Ishikawa (cell line): ENCODE data around the gene GLO1.

Experiments used
- CEBPB ChIP-seq: IDR thresholded peaks from 2 replicates; pipeline ENCODE4 v1.6.1; 2012
- CREB1 ChIP-seq: IDR thresholded peaks from 2 replicates; pipeline ENCODE4 v1.6.1; 2012; ENCODE audit warnings: low read depth
- EGR1 ChIP-seq: IDR thresholded peaks from 2 replicates; pipeline ENCODE4 v1.6.1; 2012
- EP300 ChIP-seq: IDR thresholded peaks from 2 replicates; pipeline ENCODE4 v1.6.1; 2012; ENCODE audit warnings: borderline replicate concordance
- FOXM1 ChIP-seq: IDR thresholded peaks from 2 replicates; pipeline ENCODE4 v1.6.1; 2012; ENCODE audit warnings: low read depth, borderline replicate concordance
- NFIC ChIP-seq: IDR thresholded peaks from 2 replicates; pipeline ENCODE4 v1.6.1; 2012
- RAD21 ChIP-seq: IDR thresholded peaks from 2 replicates; pipeline ENCODE4 v1.6.1; 2012; ENCODE audit warnings: low read depth
- TAF1 ChIP-seq: IDR thresholded peaks from 2 replicates; pipeline ENCODE4 v1.6.1; 2012; ENCODE audit warnings: low read depth, mild to moderate bottlenecking
- TCF12 ChIP-seq: IDR thresholded peaks from 2 replicates; pipeline ENCODE4 v1.6.1; 2012; ENCODE audit warnings: low read depth
- TEAD4 ChIP-seq: IDR thresholded peaks from 2 replicates; pipeline ENCODE4 v1.6.1; 2012
- YY1 ChIP-seq: IDR thresholded peaks from 2 replicates; pipeline ENCODE4 v1.6.1; 2012; ENCODE audit warnings: low read depth
- ZBTB7A ChIP-seq: IDR thresholded peaks from 2 replicates; pipeline ENCODE4 v1.6.1; 2012; ENCODE audit warnings: low read depth
- TF ChIP-seq, protein P1 (sequence below): IDR thresholded peaks from 2 replicates; pipeline ENCODE4 v1.6.1; 2012
- TF ChIP-seq, protein P2 (sequence below): IDR thresholded peaks from 2 replicates; pipeline ENCODE4 v1.6.1; 2012; ENCODE audit warnings: low read depth, mild to moderate bottlenecking
- TF ChIP-seq, protein P3 (sequence below): IDR thresholded peaks from 2 replicates; pipeline ENCODE4 v1.6.1; 2012

The GLO1 gene

DNA sequence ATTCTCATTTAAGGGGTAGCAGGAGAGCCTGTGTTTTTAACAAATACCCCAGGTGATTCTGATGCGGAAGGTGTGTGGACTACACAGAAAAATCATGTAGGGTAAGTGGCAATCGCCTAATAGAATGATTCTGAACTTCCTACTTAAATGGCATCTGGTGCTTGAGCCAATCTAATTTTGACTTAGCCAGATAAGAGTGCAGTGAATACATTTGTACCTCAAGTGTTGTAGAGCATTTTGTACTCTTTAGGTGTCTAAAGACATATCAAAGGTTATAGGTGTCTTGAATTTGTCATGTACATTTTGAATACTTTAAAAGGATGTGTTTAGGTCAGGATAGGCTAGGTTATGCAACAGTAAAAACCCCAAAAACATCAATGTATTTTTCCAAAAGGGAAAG lies 53.2 kb downstream of the GLO1 start:
- TF ChIP-seq EP300, result no peak

DNA sequence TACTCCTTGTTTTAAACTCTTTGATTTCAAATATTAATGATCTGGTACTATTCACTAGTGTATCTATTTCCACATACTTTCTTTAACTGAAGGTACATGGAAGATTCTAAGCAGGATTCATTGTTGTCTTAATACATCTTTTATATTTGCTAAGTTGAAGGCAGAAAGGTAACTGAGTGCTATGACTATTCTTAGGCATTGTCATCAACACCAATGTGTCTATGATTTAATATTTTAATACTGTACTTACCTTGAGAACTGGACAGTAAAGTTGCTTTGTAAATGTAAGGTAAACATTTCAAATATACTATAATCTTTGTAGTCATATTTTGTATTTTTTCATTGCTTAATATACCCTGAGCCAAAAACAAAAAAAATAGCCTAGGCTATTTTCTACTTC lies 54.3 kb downstream of the GLO1 start:
- TF ChIP-seq NFIC, result no peak
- TF ChIP-seq, protein P1, sequence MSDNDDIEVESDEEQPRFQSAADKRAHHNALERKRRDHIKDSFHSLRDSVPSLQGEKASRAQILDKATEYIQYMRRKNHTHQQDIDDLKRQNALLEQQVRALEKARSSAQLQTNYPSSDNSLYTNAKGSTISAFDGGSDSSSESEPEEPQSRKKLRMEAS, result no peak
- TF ChIP-seq FOXM1, result no peak
- no peak for TF ChIP-seq CEBPB
- TF ChIP-seq YY1, result no peak
- TF ChIP-seq TAF1, result no peak
- TF ChIP-seq, protein P2, sequence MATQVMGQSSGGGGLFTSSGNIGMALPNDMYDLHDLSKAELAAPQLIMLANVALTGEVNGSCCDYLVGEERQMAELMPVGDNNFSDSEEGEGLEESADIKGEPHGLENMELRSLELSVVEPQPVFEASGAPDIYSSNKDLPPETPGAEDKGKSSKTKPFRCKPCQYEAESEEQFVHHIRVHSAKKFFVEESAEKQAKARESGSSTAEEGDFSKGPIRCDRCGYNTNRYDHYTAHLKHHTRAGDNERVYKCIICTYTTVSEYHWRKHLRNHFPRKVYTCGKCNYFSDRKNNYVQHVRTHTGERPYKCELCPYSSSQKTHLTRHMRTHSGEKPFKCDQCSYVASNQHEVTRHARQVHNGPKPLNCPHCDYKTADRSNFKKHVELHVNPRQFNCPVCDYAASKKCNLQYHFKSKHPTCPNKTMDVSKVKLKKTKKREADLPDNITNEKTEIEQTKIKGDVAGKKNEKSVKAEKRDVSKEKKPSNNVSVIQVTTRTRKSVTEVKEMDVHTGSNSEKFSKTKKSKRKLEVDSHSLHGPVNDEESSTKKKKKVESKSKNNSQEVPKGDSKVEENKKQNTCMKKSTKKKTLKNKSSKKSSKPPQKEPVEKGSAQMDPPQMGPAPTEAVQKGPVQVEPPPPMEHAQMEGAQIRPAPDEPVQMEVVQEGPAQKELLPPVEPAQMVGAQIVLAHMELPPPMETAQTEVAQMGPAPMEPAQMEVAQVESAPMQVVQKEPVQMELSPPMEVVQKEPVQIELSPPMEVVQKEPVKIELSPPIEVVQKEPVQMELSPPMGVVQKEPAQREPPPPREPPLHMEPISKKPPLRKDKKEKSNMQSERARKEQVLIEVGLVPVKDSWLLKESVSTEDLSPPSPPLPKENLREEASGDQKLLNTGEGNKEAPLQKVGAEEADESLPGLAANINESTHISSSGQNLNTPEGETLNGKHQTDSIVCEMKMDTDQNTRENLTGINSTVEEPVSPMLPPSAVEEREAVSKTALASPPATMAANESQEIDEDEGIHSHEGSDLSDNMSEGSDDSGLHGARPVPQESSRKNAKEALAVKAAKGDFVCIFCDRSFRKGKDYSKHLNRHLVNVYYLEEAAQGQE, result no peak
- no peak for TF ChIP-seq TEAD4
- TF ChIP-seq CREB1, result no peak
- no peak for TF ChIP-seq EGR1
- no peak for TF ChIP-seq RAD21
- no peak for TF ChIP-seq TCF12
- TF ChIP-seq ZBTB7A, result no peak
- no peak for TF ChIP-seq EP300
- TF ChIP-seq, protein P3, sequence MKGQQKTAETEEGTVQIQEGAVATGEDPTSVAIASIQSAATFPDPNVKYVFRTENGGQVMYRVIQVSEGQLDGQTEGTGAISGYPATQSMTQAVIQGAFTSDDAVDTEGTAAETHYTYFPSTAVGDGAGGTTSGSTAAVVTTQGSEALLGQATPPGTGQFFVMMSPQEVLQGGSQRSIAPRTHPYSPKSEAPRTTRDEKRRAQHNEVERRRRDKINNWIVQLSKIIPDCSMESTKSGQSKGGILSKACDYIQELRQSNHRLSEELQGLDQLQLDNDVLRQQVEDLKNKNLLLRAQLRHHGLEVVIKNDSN, result no peak

DNA sequence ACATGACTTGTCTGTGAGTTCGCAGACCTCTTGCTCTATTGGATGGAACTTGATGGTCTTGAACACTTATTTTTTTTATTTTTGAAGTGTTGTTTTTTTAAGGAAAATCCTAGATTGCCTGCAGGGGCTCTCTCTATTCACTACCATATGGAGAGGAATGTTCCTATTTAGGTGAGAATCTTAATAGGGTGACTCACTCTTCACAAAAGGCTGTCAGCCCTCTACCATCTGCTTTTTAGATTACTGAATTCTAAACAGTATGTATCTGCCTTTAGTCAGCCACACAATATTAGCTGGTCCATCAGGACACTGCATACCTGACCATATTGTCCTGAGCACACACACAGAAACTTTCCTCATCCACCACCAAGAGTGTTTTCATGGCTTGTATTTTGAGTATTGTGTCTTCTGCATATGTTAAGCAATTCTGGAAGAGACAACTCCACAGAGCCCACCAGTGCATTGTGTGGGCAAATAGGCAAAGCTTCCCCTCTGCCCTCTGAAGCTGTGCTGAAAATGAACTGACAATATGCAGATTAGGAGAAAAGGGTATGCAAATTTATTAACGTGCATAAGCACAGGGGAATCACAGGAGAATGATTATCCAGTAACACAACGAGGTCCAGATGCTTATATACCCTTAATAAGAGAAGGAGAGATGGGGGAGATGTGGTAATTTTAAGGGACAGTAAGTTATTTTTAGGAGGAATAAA lies 56.6 kb downstream of the GLO1 start:
- no peak for TF ChIP-seq EP300
- TF ChIP-seq TAF1, result no peak

DNA sequence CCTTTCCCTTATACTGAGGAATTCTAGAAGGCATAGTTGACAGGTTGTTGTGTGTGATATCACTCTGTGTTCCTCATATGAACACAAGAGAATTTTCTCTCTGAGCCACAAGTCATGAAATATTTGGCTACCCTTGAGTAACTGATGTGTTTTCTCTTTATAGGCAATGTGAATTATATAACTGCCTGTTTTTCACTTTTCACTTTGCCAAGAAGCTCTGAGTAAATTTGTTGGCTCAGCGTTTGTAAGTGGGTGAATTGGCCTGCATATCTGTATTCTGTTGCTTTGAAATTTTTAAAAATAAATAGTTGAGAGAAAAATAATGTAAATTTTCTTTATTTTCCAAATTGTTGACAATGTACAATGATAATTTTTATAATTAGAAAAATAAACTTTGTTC lies 58.0 kb downstream of the GLO1 start:
- TF ChIP-seq RAD21 (no peak), TCF12 (no peak), ZBTB7A (no peak), NFIC (no peak), TAF1 (no peak), TEAD4 (no peak), EGR1 (no peak), FOXM1 (no peak), YY1 (no peak), EP300 (no peak), CEBPB (no peak), CREB1 (no peak)
- TF ChIP-seq, protein P2, result no peak
- TF ChIP-seq, protein P1, result no peak
- TF ChIP-seq, protein P3, result no peak

DNA sequence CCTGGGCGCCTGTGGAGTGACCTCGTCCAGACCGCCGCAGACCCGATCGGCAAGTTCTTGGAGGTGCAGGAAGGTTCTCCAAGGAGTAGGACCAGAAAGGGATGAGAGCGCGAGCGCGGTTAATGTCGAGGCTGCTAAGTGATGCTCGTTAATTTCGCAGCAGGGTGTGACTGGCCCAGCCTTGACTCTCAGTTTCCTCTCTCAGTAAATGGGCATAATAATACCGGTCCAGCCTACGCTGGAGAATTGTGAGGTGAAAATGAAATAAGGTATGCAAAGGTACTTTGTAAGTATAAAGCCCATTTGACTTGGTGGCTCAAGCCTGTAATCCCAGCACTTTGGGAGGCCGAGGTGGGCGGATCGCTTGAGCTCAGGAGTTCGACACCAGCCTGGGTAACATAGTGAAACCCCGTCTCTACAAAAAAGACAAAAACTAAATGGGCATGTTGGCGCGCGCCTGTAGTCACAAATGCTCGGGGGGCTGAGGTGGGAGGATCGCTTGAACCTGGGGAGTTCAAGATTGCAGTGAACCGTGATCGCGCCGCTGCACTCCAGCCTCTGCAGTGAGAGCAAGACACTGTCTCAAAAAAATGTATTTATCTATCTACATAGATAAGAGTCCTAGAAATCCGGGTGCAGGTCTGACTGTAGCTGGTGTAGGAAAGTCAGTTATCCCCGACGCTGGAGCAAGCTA lies 62.6 kb downstream of the GLO1 start:
- TF ChIP-seq, protein P1, result peak; percentile 40; the same call in 1 of the 2 replicates
- TF ChIP-seq ZBTB7A (no peak), TCF12 (0 out of 2 replicates have a peak, but pooled peaks have one; percentile 15)

DNA sequence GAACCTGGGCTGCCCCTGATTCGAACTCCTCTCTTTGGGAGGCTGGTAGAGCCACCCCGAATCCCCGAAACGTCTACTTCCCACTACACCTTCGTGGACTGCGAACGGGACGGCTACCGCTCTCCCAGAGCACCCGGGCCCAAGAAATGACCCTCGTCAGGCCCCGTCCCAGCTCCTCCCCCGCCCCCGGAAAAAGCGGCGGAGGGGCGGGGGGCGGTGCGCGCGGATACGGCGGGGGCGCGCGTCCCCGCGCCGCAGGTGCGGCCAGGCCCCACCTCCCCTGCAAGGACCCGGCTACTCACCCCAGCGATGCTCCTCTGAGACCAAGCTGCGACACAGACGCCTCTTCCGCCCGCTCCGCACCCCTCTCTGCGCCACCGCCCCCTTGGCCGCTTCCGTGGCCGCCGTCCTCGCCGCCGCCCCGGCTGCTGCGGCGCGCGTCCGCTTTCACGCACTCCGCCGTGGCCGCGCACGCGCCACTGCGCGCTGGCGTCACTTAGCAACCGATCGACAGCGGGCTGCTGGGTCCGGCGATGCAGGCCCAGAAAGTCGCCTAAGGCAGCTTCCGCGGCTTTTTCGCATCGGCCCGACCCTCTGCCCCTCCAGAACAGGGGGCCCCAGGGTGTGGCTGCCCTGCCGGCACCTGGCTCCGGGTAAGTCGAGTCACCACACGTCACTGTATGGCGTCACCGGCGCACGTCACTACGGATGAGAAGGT lies 63.3 kb downstream of the GLO1 start, which contains the start of gene BTBD9:
Gene BTBD9, minus strand, starts transcription at position 432 of the 718 bp plus-strand sequence.
- TF ChIP-seq YY1 (0 out of 2 replicates have a peak, but pooled peaks have one; percentile 24), CEBPB (no peak), EP300 (no peak), ZBTB7A (peak; percentile 81), RAD21 (no peak), EGR1 (peak; percentile 80), FOXM1 (no peak), TEAD4 (no peak), TCF12 (peak; percentile 40; the same call in 1 of the 2 replicates), CREB1 (peak; percentile 97), NFIC (no peak), TAF1 (0 out of 2 replicates have a peak, but pooled peaks have one; percentile 2)
- TF ChIP-seq, protein P2, result no peak
- TF ChIP-seq, protein P3, result no peak
- TF ChIP-seq, protein P1, result no peak; the same call in 1 of the 2 replicates
